GM19351 (cell line): ENCODE results near the gene DLG2.

ENCODE experiments used
- ATAC-seq: cut with Tn5 transposase; IDR thresholded peaks from one replicate; pipeline ENCODE4 v1.9.1; 2021; ENCODE audit warnings: mild to moderate bottlenecking, moderate library complexity; ENCODE audit not compliant: unreplicated experiment

The DLG2 gene

GRCh38 chr11:84719935-84720577 lies 907.1 kb downstream of the DLG2 start:
- ATAC-seq, result no peak

GRCh38 chr11:84714316-84714780 lies 912.8 kb downstream of the DLG2 start:
- peak; percentile 99 for ATAC-seq

- no peak for ATAC-seq
Measured at GRCh38 chr11:84691830-84692229, 935.3 kb downstream of the DLG2 start.

DNA sequence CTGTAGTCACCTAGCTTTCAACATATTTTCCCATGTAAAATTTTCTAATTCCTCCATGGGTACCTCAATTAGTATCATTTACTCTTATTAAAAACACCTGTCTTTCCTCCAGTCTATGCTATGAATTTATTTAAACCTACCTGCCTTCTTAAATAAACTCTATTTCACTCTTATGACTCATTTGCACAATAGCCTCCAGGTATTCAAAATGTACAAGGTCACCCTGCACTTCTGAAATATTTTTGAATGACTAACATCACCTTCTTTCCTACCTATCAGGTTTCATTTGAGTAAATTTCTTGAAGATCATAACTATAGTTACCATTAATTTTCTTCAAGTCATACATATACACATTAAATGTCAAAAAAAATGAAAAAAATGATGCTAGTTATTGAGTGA lies 939.7 kb downstream of the DLG2 start:
- no peak for ATAC-seq

DNA sequence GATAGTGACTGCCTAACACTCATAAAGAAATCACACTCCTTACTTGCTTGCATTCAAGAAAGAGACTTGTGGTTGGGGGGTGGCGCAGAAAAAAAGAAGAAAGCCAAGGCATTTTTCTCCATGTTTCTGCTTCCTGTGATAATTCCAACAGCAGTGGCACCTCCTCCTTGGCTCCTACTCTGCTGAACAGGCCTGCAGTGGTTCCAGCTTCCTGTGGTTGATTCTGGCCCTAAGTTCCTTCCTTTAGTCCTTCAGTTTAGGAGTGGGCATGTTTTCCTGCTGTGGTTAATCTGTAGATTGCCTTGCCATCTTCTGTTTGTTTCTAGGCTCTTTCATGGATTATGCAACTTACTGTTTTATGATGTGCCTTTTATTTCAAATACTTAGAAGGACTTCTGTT lies 940.4 kb downstream of the DLG2 start:
- no peak for ATAC-seq

DNA sequence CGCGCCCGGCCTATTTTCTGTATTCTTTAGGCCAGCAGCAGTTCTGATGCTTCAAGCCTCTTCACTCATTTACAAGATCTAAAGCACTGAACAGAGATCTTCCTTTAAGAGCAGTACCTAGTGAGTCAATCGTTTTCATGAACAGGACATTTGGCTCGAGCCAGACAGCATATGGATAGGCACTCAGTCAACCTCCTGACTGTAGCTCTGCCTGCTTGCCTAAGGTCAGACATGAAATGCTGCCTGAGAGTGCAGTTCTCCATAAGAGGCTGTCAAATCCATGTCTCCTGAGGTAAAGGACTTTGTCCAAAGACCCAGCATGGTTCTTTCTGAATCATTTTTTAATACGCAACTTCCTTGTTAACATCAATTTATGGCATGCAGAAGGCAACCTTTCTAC lies 941.2 kb downstream of the DLG2 start:
- no peak for ATAC-seq

- ATAC-seq, result no peak
Measured at GRCh38 chr11:84685149-84685548, 942.0 kb downstream of the DLG2 start.

DNA sequence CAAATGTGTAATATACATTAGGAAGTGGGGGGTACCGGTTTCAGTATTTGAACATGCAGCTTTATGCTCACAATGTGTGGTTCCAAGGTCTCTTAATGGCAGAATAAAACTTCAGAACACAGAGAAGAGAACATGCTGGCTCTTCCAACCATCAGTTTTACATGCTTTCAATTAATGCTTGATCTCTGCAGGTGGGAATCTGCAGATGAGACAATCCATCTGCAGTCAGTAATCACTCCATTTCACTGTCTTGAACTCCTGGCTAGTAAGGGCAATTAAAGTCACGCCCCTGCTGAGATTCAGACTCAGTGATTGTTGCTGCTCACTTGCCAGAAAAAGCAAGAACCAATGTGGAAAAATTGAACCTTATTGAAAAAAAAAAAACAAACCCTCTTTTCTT lies 945.7 kb downstream of the DLG2 start:
- no peak for ATAC-seq

DNA sequence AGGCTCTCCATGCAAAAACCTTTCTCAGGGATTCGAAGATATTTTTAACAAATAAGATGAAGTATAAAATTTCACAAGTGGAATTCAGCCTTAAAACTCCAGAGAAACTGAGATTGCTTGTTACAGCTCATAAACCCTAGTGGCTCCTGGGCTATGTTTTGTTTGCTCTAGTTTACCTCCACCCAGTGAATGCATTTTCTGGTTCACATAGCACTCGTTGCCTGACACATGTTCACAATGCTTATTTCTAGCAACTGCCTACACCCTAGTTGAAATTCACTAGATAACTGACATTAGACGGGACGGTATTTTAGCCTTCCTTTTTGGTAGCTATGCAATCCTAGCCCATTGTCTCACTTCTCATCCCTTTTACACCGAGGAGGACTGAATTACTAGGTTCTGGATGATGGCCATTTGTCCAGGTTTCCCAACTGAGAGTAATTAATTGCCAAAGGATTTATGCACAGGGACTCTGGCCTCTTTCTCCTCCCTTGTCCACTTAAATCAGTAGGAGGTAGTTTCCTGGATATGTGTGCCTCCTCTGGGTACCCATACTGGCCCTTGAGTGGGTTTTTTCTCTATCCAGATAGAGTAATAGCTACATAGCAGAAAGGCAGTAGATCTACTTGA lies 951.6 kb downstream of the DLG2 start:
- no peak for ATAC-seq

DNA sequence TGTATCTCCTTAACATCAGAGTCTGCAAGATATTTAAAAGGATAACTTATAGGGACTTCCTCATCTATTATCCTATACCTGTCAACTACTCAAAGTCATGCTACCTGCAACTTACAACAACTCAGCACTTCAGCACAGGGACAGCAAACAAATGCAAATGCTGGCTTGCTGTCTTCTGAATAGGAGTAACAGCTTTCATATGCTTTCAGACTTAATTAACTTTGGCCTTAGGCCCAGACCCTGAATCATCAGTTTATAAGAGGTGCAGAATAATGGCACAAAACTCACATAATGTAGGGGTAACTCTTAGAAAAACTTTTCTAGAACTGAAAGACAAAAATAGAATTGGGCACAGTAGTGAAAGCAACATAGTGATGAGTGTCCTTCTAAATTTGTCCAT lies 953.4 kb downstream of the DLG2 start:
- no peak for ATAC-seq

DNA sequence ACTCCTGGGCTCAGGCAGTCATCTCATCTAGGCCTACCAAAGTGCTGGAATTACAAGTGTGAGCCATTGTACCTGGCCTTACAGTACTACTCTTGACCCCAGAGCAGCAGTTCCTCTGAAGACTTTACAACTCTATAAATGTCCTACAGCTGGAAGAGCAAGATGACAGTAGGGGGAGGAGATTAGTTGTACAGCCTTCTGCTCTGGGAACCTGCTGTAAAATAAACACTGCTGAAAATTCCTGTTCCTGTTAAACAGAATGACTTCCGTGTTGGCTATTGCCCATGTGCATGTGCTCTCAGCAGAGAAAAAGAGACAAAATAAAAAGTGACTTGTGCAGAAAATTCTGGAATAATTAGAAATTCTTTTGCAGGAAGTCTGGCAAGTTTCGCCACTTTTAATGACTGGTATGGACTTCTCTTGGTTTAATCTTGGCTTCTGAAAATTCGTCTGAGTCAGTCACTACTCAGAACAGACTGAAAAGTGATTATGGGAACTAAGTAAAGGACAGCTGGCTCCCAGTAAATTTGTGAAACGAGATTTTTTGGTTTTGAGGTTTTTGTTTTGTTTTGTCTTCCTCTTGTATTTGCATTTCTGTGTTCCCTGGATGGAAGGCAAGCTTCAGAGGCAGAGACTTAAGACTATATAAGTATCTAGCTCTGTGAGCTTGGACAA lies 955.7 kb downstream of the DLG2 start:
- ATAC-seq, result no peak

- no peak for ATAC-seq
Measured at GRCh38 chr11:84663731-84664130, 963.4 kb downstream of the DLG2 start.

DNA sequence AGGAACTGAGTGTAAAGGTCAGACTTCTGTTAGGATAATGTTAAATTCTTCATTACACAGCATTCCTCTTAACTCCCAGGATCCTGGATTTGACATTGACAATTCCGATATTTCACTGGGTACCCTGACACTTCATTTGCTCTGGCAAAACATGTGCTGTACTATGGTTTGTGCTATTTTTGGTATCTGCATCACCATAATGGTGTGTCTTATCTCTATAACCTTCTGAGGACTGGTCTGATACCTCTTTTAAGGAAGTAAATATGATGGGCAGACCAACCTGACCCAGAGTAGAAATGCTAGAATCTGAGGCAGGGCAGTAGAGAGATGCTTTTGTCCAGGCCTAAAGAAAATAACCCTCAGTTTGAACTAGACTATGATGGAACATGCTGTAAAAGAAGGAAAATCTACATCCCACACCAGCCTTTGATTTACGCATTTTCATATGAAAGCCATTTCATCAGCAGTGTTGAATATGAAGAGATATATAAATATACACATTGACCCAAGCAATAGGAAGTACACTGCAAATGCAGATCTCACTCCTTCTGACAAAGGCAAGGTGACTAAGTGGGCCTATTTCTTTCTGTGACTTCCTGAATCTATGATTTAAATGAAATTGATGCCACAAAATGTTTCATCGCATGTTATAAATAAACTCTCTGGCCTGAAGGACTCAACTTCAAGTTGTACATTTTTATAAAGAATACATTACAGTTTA lies 966.7 kb downstream of the DLG2 start:
- ATAC-seq, result no peak

DNA sequence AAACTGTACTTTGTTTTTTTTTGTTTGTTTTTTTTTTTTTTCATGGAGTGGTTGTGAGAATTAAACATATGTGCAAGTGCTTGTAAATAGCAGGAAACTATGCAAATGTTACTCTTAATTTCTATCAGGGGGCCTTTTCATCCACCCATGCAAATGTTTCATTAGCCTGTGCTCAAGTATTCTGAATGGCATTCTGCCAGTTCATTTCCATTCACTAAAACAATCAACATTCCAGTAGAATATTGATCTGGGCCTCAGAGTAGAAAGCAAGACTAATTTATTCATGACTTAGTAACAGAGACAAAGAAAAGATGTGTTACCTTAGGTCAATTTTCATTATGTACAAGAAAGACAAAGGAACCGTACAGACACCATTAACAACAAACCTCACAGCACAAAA lies 971.4 kb downstream of the DLG2 start:
- no peak for ATAC-seq

DNA sequence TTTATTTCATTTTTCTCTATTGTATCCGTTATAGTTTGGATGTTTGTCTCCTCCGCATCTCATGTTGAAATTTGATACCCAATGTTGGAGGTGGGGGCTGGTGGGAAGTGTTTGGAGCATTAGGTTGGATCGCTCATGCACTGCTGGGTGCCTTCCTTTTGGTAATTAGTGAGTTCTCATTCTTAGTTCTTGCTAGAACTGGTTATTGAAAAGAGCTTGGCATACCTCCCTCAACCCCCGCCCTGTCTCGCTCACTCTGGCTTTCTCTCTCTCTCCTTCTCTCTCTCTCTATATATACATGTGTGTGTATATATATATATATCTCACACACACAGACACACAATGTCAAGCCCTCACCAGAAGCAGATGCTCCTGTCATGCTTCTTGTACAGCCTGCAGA lies 978.7 kb downstream of the DLG2 start:
- no peak for ATAC-seq

DNA sequence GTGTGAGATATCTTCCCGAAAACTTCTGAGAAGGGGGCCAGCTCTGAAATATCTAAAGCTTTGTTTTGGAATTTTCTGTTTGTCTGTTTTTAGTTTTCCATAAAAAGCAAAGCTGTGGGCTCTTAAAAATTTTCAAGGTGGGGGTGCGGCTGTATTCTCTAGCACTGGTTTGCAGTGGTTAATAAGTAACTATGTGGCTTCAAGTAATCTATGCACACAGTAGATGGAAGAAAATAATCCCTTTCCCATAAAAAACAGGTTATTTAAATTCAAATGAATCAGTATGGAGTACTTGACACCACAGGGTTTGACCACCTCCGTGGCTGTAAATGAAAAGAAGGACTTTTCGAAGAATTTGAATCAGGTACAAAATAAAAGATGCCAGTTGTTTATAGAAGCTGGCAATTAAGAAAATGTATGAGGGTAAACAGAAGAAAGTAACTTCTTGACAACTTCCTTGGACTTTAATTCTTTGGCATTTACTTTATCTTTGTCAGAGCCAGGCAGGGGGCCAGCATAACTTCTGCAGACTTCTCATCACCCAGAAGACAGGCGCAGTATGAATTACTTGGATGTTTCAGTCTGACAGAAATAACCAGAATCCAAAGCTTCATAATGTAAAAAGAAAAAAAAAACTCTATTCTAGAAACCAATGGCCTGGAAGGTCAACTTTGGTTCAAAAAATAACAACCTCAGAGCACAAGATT lies 981.0 kb downstream of the DLG2 start:
- no peak for ATAC-seq

- ATAC-seq, result no peak
Measured at GRCh38 chr11:84642500-84642899, 984.6 kb downstream of the DLG2 start.

DNA sequence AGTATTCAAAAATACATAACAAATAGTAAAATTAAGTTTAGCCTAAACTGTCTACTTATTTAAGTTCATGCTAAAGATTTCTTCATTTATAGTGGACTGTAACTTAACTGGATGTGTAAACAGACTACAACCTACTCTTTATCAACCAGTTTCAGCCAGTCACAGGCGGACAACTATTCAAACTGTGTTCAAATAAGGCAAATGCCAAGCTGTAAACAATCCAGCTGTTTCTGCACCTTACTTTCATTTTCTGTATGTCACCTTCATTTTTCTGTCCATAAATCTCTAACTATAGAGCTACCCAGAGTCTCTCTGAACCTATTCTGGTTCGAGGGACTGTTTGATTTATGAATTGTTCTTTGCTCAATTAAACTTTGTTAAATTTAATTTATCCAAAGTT lies 992.8 kb downstream of the DLG2 start:
- no peak for ATAC-seq

DNA sequence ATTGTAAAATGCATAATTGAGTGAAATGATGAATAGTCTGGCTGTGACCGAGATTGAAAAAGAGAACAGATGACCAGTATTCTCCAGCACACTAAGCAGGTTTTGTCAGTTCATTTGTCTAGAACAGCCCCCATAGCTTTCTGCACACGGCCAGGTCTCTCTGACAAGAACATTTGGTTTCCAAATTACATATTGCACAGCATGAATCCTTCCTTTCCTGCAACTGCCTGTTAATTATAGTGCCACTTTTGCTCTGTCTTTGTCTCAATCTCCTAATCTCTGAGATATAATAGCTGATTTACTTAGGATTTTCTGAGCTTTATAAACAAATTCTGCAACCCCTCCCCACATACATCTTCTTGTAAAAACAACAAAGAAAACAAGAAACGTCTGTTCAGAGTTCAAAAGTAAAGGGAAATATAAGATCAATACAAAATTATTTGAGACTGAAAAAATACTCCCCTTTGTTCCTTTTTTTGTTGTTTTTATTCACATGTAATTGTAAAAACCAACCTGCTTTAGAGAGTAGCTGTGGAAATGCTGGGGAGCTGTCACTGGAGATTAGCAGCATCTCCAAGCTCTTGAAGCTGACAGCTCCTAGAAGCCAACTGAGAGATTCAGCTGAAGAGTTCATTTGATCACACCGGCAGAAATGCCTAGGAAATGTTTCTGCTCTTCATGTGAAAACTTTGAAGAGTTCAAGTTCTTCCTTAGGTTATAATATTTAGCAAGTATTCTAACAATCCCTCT lies 998.1 kb downstream of the DLG2 start:
- no peak for ATAC-seq

- ATAC-seq, result no peak
Measured at GRCh38 chr11:84626256-84626655, 1000.9 kb downstream of the DLG2 start.
